Measurements from ENCODE around the gene RPL37.

- TF ChIP-seq NFIC (IDR thresholded peaks at IDR 0.05) (no peak), FOXM1 (IDR thresholded peaks at IDR 0.05; ENCODE audit: borderline replicate concordance, low read depth) (no peak), YY1 (IDR thresholded peaks at IDR 0.05; ENCODE audit: low read depth) (no peak), RAD21 (IDR thresholded peaks at IDR 0.05; ENCODE audit: low read depth) (no peak), TAF1 (IDR thresholded peaks at IDR 0.05; ENCODE audit: low read depth) (no peak), REST (IDR thresholded peaks at IDR 0.05; ENCODE audit: low read depth) (no peak), EGR1 (IDR thresholded peaks at IDR 0.05) (no peak), CEBPB (IDR thresholded peaks at IDR 0.05) (no peak), MAX (IDR thresholded peaks at IDR 0.05) (no peak), EP300 (IDR thresholded peaks at IDR 0.05; ENCODE audit: borderline replicate concordance) (no peak)
Measured at GRCh38 chr5:40875958-40876357, 40.9 kb upstream of the RPL37 start.

Data from Ishikawa (cell line).